ENCODE results near the gene C11orf68. TPM values are rescaled to one million over a fixed set of nuclear protein-coding genes. Genes with fewer than 3 reads are reported as not detected.
A peak's percentile ranks its signal among the peaks of the same experiment; 100 is the strongest.

Gene C11orf68
- total and polyA plus RNA-seq, 3 experiments from 2014 or later: 18.7 to 70.3 (median 21.4) TPM

DNA sequence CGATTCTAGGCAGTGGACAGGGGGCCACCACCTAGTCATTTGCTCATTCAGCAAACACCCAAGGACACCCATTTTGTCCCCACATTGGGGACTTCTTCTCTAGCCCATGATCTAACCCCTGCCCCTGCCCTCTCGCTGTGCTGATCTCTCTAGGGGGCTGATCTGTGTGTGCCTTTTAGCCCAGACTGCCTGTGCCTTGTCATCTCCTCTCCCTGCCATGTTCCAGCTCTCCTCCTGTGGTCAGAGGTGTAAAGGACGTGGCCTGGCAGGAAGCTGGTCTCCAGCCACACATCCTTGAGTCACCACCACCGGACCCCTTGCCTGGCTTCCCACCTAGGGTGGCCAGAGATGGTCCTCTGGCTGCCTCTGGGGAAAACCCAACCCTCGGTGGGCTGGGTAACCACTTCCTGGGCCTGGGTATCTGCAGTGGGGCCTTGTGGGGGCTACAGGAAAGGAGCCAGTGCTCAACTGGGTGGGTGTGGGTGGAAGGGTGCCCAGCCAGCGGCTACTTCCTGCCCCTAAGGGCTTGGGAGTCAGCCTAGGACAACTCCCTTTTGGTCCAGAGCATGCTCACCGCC lies 37.9 kb downstream of the C11orf68 start:
- peak in 1 of 5 donors; percentile 28 for DNase-seq
- peaks cover 0 to 35% (median 0%) of the 10 kb centered on the region in 3 donors for H3K36me3 Mint-ChIP-seq
- ChIA-PET POLR2A (interaction anchor here (0.8 to 1.7 kb wide), 3 partner anchors 9 to 25 kb away, joined by 3 to 7 read pairs (median 4); partner anchors contain the start of gene CCDC85B), CTCF (interaction anchor here (21.9 to 24.5 kb wide), 2 partner anchors 7 to 12 kb away, joined by 560 read pairs; partner anchors contain the start of genes CCDC85B, CFL1, CTSW and EFEMP2)
- Histone ChIP-seq H3K36me3 (ENCODE audit: insufficient read depth, low read length) (peaks cover 17% of the 10 kb centered on the region), H3K9me3 (ENCODE audit: low read length) (no peaks in the 10 kb centered on the region), H3K4me1 (ENCODE audit: insufficient read depth, low read length) (peaks cover 46% of the 10 kb centered on the region), H3K27ac (ENCODE audit: low read depth, low read length) (peak overlapping the region; percentile 48), H3K27me3 (ENCODE audit: insufficient read depth, low read length, poor library complexity, severe bottlenecking) (no peaks in the 10 kb centered on the region), H3K4me3 (ENCODE audit: low read length) (peak overlapping the region; percentile 15)
- H3K4me1 Mint-ChIP-seq: peaks cover 45 to 61% (median 49%) of the 10 kb centered on the region in 3 donors
- H3K27me3 Mint-ChIP-seq: peaks cover 0 to 3% of the 10 kb centered on the region in 2 donors
- peak overlapping the region; percentile 84 to 92 (median 89) for H3K4me3 Mint-ChIP-seq
- H3K9me3 Mint-ChIP-seq: no peaks in the 10 kb centered on the region
- peak overlapping the region; percentile 83 to 98 (median 93) for H3K27ac Mint-ChIP-seq

DNA sequence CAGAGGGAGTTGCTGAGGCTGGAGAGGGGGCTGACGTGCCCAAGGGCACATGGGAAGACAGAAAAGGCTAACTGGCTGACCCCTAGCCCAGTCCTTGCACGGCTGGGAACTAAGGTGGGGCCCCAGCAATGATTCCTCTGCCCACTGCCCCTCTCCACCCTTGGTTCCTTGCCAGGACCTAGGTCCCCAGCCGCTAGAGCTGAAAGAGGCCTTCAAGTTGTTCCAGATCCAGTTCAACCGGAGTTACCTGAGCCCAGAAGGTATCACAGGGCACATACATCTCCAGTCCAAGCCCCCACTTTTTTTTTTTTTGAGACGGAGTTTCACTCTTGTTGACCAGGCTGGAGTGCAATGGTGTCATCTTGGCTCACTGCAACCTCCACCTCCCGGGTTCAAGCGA lies 38.8 kb downstream of the C11orf68 start:
- H3K27me3 Mint-ChIP-seq: peaks cover 0 to 3% of the 10 kb centered on the region in 2 donors
- Histone ChIP-seq H3K27me3 (ENCODE audit: insufficient read depth, low read length, poor library complexity, severe bottlenecking) (no peaks in the 10 kb centered on the region), H3K9me3 (ENCODE audit: low read length) (no peaks in the 10 kb centered on the region), H3K4me3 (ENCODE audit: low read length) (peak overlapping the region; percentile 73), H3K36me3 (ENCODE audit: insufficient read depth, low read length) (peaks cover 17% of the 10 kb centered on the region), H3K4me1 (ENCODE audit: insufficient read depth, low read length) (peaks cover 44% of the 10 kb centered on the region), H3K27ac (ENCODE audit: low read depth, low read length) (peak overlapping the region; percentile 64)
- peak overlapping the region; percentile 85 to 98 (median 93) for H3K27ac Mint-ChIP-seq
- peaks cover 0 to 31% (median 0%) of the 10 kb centered on the region in 3 donors for H3K36me3 Mint-ChIP-seq
- POLR2A ChIA-PET: interaction anchor here (1.2 to 1.7 kb wide), 2 partner anchors 10 to 24 kb away, joined by 3 to 7 read pairs; partner anchors contain the start of gene CCDC85B
- peak overlapping the region; percentile 84 to 92 (median 89) for H3K4me3 Mint-ChIP-seq
- H3K9me3 Mint-ChIP-seq: no peaks in the 10 kb centered on the region
- peaks cover 44 to 56% (median 46%) of the 10 kb centered on the region in 3 donors for H3K4me1 Mint-ChIP-seq
- CTCF ChIA-PET: interaction anchor here (21.9 to 24.5 kb wide), 2 partner anchors 8 to 11 kb away, joined by 560 read pairs; partner anchors contain the start of genes CCDC85B, CFL1, CTSW and EFEMP2
- no peak for DNase-seq

DNA sequence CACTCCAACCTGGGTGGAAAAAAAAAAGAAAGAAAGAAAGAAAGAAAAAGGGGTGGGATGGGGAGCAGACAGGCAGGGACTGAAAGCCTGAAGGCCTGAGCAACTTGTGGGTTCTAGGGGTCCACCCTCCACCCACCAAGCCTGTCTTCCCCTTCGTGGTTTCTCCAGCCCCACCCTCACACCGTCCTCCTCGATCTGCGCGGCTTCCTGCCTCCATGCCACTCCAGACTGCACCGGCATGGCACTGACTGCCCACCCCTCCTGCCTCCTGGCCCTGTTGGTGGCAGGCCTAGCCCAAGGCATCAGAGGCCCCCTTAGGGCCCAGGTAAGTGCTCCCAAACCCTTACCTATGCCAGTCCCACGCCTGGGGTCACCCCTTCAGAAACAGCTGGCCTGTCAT lies 39.2 kb downstream of the C11orf68 start, which contains the start of gene CTSW:
CTSW (plus strand) TSS at position 221 of the 400 bp plus-strand sequence; CDS start at position 239, 18 bp downstream.
- Mint-ChIP-seq H3K9me3 (no peaks in the 10 kb centered on the region), H3K27me3 (peaks cover 0 to 3% of the 10 kb centered on the region in 2 donors), H3K4me1 (peaks cover 40 to 53% (median 42%) of the 10 kb centered on the region in 3 donors), H3K27ac (peak within 1 kb of the TSS; percentile 85 to 98 (median 93)), H3K36me3 (peaks cover 0 to 27% (median 0%) of the 10 kb centered on the region in 3 donors), H3K4me3 (peak within 1 kb of the TSS; percentile 84 to 92 (median 89))
- peak within 1 kb of the TSS; percentile 64 for H3K27ac ChIP-seq (ENCODE audit: low read depth, low read length)
- H3K36me3 ChIP-seq (ENCODE audit: insufficient read depth, low read length): peaks cover 17% of the 10 kb centered on the region
- peak within 1 kb of the TSS; percentile 73 for H3K4me3 ChIP-seq (ENCODE audit: low read length)
- DNase-seq: peak; percentile 48 to 71 (median 58)
- no peaks in the 10 kb centered on the region for H3K9me3 ChIP-seq (ENCODE audit: low read length)
- H3K4me1 ChIP-seq (ENCODE audit: insufficient read depth, low read length): peaks cover 40% of the 10 kb centered on the region
- no peaks in the 10 kb centered on the region for H3K27me3 ChIP-seq (ENCODE audit: insufficient read depth, low read length, poor library complexity, severe bottlenecking)
- CTCF ChIA-PET: interaction anchor here (21.9 to 24.5 kb wide), 2 partner anchors 9 to 11 kb away, joined by 560 read pairs; partner anchors contain the start of genes CCDC85B, CFL1, CTSW and EFEMP2
- POLR2A ChIA-PET: interaction anchor here (1.0 to 1.7 kb wide), 4 partner anchors 11 to 24 kb away, joined by 3 to 7 read pairs (median 3); partner anchors contain the start of gene CCDC85B

- Mint-ChIP-seq H3K27me3 (peaks cover 0 to 3% of the 10 kb centered on the region in 2 donors), H3K27ac (peak overlapping the region; percentile 80 to 99 (median 92)), H3K4me3 (peak overlapping the region; percentile 81 to 93 (median 88)), H3K4me1 (peaks cover 23 to 49% (median 32%) of the 10 kb centered on the region in 3 donors), H3K9me3 (no peaks in the 10 kb centered on the region), H3K36me3 (no peaks in the 10 kb centered on the region)
- Histone ChIP-seq H3K4me3 (ENCODE audit: low read length) (peak overlapping the region; percentile 82), H3K27ac (ENCODE audit: low read depth, low read length) (peak overlapping the region; percentile 76), H3K4me1 (ENCODE audit: insufficient read depth, low read length) (peaks cover 28% of the 10 kb centered on the region), H3K27me3 (ENCODE audit: insufficient read depth, low read length, poor library complexity, severe bottlenecking) (no peaks in the 10 kb centered on the region), H3K9me3 (ENCODE audit: low read length) (no peaks in the 10 kb centered on the region), H3K36me3 (ENCODE audit: insufficient read depth, low read length) (no peaks in the 10 kb centered on the region)
- POLR2A ChIA-PET: interaction anchor here (1.0 to 2.3 kb wide), 9 partner anchors 11 to 499 kb away, joined by 3 to 13 read pairs (median 4); partner anchors contain the start of genes CCDC85B, FIBP, MUS81 and SNX32
- CTCF ChIA-PET: interaction anchor here (0.9 to 24.5 kb wide), 6 partner anchors 14 to 194 kb away, joined by 3 to 560 read pairs (median 4); partner anchors contain the start of genes AP5B1, CCDC85B, CFL1 and CTSW
- DNase-seq: peak; percentile 94 to 98 (median 96)
Observed at GRCh38 chr11:65873318-65874156, 45.3 kb downstream of the C11orf68 start.

- peak within 1 kb of the TSS; percentile 76 for H3K27ac ChIP-seq (ENCODE audit: low read depth, low read length)
- POLR2A ChIA-PET: interaction anchor here (1.3 to 5.2 kb wide), 5 partner anchors 12 to 18 kb away, joined by 4 to 39 read pairs (median 8); partner anchors contain the start of genes CCDC85B, CFL1, FIBP and MUS81
- H3K4me3 ChIP-seq (ENCODE audit: low read length): peak within 1 kb of the TSS; percentile 82
- Mint-ChIP-seq H3K4me1 (peaks cover 18 to 42% (median 27%) of the 10 kb centered on the region in 3 donors), H3K9me3 (no peaks in the 10 kb centered on the region), H3K4me3 (peak within 1 kb of the TSS; percentile 81 to 93 (median 88)), H3K27me3 (peaks cover 0 to 3% of the 10 kb centered on the region in 2 donors), H3K36me3 (peaks cover 0 to under 1% (median 0%) of the 10 kb centered on the region in 3 donors), H3K27ac (peak within 1 kb of the TSS; percentile 80 to 99 (median 94))
- no peaks in the 10 kb centered on the region for H3K9me3 ChIP-seq (ENCODE audit: low read length)
- H3K27me3 ChIP-seq (ENCODE audit: insufficient read depth, low read length, poor library complexity, severe bottlenecking): no peaks in the 10 kb centered on the region
- CTCF ChIA-PET: interaction anchor here (1.5 to 24.5 kb wide), 3 partner anchors 13 to 93 kb away, joined by 5 to 560 read pairs (median 87); partner anchors contain the start of genes AP5B1, CCDC85B, CFL1 and CTSW
- no peaks in the 10 kb centered on the region for H3K36me3 ChIP-seq (ENCODE audit: insufficient read depth, low read length)
- DNase-seq: no peak
- peaks cover 24% of the 10 kb centered on the region for H3K4me1 ChIP-seq (ENCODE audit: insufficient read depth, low read length)
Observed at GRCh38 chr11:65872586-65873317, 46.1 kb downstream of the C11orf68 start, which contains the start of gene EFEMP2. EFEMP2 (minus strand) TSS chr11:65872800; CDS start chr11:65872354, 446 bp downstream.

DNA sequence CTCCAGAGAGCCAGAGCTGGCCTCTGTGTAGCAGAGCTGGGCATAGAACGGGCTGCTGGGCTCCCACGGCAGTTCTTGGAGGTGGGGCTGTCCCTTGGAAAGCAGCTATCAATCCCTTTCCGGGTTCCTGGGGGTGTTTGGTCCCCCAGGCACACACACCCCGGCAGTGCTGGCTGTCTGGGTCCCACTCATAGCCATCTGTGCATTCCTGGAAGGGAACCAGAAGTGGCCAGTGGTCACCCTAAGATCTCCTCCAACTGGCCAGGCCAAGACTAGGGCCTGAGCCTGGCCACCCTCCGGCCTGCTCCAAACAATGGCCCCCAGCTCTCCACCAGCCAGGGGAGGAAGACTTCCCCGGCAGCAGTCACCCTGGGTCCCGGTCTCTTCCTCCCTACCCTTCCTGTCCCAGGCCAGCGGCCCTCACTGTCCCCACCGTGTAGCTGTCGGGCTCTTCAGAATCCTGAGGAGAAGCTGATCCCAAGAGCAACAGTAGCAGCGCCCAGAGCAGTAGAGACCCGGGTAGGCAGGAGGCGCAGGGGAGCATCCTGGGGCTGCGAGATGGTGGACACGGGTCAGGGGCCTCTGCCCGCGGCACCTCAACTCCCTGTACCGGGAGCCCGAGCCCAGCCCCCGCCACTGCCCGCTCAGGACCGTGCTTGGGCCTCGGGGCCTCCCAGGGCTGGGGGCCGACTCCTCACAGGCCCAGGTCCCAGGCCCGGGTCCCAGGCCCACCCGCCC lies 46.9 kb downstream of the C11orf68 start:
- Histone ChIP-seq H3K36me3 (ENCODE audit: insufficient read depth, low read length) (no peaks in the 10 kb centered on the region), H3K9me3 (ENCODE audit: low read length) (no peaks in the 10 kb centered on the region), H3K4me1 (ENCODE audit: insufficient read depth, low read length) (peaks cover 26% of the 10 kb centered on the region), H3K4me3 (ENCODE audit: low read length) (no peak overlapping the region), H3K27me3 (ENCODE audit: insufficient read depth, low read length, poor library complexity, severe bottlenecking) (no peaks in the 10 kb centered on the region), H3K27ac (ENCODE audit: low read depth, low read length) (no peak overlapping the region)
- CTCF ChIA-PET: interaction anchor here (0.7 to 24.5 kb wide), 5 partner anchors 12 to 120 kb away, joined by 3 to 560 read pairs (median 3); partner anchors contain the start of genes CCDC85B, CFL1, CTSW and FIBP
- Mint-ChIP-seq H3K27me3 (peaks cover 0 to 3% of the 10 kb centered on the region in 2 donors), H3K4me1 (peaks cover 18 to 42% (median 23%) of the 10 kb centered on the region in 3 donors), H3K27ac (peak overlapping the region in 2 of 8 donors; percentile 57 to 72), H3K4me3 (peak overlapping the region in 6 of 7 donors; percentile 19 to 54 (median 46)), H3K9me3 (no peaks in the 10 kb centered on the region), H3K36me3 (peaks cover 0 to 7% (median 0%) of the 10 kb centered on the region in 3 donors)
- DNase-seq: no peak
- POLR2A ChIA-PET: interaction anchor here (0.5 to 5.2 kb wide), 4 partner anchors 13 to 88 kb away, joined by 3 to 39 read pairs (median 5); partner anchors contain the start of genes CCDC85B, CFL1, FIBP and MUS81
